MM.1S (cell line): ENCODE results near the gene POLL.

Source experiments
- DNase-seq: peaks from one replicate; pipeline ENCODE4 v3.0.0-alpha.2; 2015
- H2AFZ ChIP-seq: fragments of 300-600 bp; sonication (generic); 2 replicates; pipeline ENCODE4 v1.6.0; 2016; ENCODE audit warnings: antibody characterized with exemption, low read length
- H3F3A ChIP-seq: fragments of 300-600 bp; sonication (generic); 2 replicates; pipeline ENCODE4 v1.6.1; 2016; ENCODE audit warnings: mild to moderate bottlenecking, antibody characterized with exemption, low read length, moderate library complexity, mixed read lengths; ENCODE audit not compliant: insufficient read depth
- H3K27ac ChIP-seq: fragments of 300-600 bp; sonication (generic); 2 replicates; pipeline ENCODE4 v1.5.1; 2016; ENCODE audit warnings: mild to moderate bottlenecking, low read length
- H3K27me3 ChIP-seq: fragments of 300-600 bp; sonication (generic); replicated peaks from 2 replicates; pipeline ENCODE4 v1.6.0; 2016; ENCODE audit warnings: low read length; ENCODE audit not compliant: insufficient read depth
- H3K36me3 ChIP-seq: fragments of 300-600 bp; sonication (generic); replicated peaks from 2 replicates; pipeline ENCODE4 v1.6.1; 2016; ENCODE audit warnings: mild to moderate bottlenecking, low read length, mixed read lengths; ENCODE audit not compliant: insufficient read depth
- H3K4me1 ChIP-seq: fragments of 300-600 bp; sonication (generic); 2 replicates; pipeline ENCODE4 v1.6.1; 2016; ENCODE audit warnings: low read length, mixed read lengths
- H3K4me2 ChIP-seq: fragments of 300-600 bp; sonication (generic); 2 replicates; pipeline ENCODE4 v1.6.0; 2016; ENCODE audit warnings: low read depth, low read length
- H3K4me3 ChIP-seq: fragments of 300-600 bp; sonication (generic); 2 replicates; pipeline ENCODE4 v1.5.1; 2016; ENCODE audit warnings: low read length, mixed read lengths
- H3K79me2 ChIP-seq: fragments of 300-600 bp; sonication (generic); 2 replicates; pipeline ENCODE4 v1.6.1; 2016; ENCODE audit warnings: mixed run types, low read length, mixed read lengths
- H3K9ac ChIP-seq: fragments of 300-600 bp; sonication (generic); 2 replicates; pipeline ENCODE4 v1.6.1; 2016; ENCODE audit warnings: low read length, mixed read lengths
- H3K9me2 ChIP-seq: fragments of 300-600 bp; sonication (generic); replicated peaks from 2 replicates; pipeline ENCODE4 v1.6.1; 2016; ENCODE audit warnings: mild to moderate bottlenecking, low read length, mixed read lengths; ENCODE audit not compliant: insufficient read depth
- H3K9me3 ChIP-seq: fragments of 300-600 bp; sonication (generic); replicated peaks from 2 replicates; pipeline ENCODE4 v1.6.1; 2016; ENCODE audit warnings: mild to moderate bottlenecking, low read length, mixed read lengths; ENCODE audit not compliant: insufficient read depth
- H4K20me1 ChIP-seq: fragments of 300-600 bp; sonication (generic); 2 replicates; pipeline ENCODE4 v1.6.1; 2016; ENCODE audit warnings: mild to moderate bottlenecking, low read length, moderate library complexity, mixed read lengths; ENCODE audit not compliant: insufficient read depth
- EZH2 ChIP-seq: fragments of 300-600 bp; sonication (generic); optimal IDR thresholded peaks from 2 replicates; pipeline ENCODE3; 2017; ENCODE audit warnings: low read depth, mild to moderate bottlenecking, antibody characterized with exemption, low read length, mixed read lengths
- EZH2phosphoT487 ChIP-seq: fragments of 300-600 bp; sonication (generic); IDR thresholded peaks from 2 replicates; pipeline ENCODE4 v1.6.1; 2018; ENCODE audit warnings: antibody characterized with exemption, low read length
- TF ChIP-seq, protein P1 (sequence below): fragments of 300-600 bp; sonication (generic); IDR thresholded peaks from 2 replicates; pipeline ENCODE4 v1.5.1; 2016; ENCODE audit warnings: antibody characterized with exemption, low read length, mixed read lengths

Gene POLL

DNA sequence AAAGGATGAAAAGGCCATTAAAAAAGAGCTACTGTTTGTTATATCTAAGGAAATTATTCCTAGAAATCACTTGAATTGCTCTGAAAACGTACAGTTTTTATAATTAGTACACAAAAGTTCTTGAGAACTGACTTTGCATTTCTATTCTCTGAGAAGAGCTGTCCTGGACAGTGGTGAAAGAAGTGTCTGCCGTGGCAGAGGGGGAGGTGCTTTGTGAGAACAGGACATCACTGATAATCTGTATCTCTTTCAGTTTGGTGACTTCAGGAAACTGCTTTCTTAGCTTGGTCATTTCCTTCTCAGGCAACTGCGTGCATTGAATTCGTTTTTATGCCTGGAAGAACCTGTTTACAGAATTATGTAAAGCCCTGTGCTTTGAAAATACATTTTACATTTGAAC lies 52.1 kb downstream of the POLL start:
- Histone ChIP-seq H3K27me3 (no peaks in the 10 kb centered on the region), H3F3A (peaks cover 17% of the 10 kb centered on the region), H3K79me2 (no peaks in the 10 kb centered on the region), H3K36me3 (0 out of 2 replicates have a peak, but pooled peaks cover 2% of the 10 kb centered on the region), H2AFZ (peak overlapping the region; percentile 37), H3K9me2 (no peaks in the 10 kb centered on the region), H3K9ac (peak overlapping the region; percentile 43), H3K4me3 (peak overlapping the region; percentile 28; the same call in 1 of the 2 replicates), H3K4me1 (peaks cover 26% of the 10 kb centered on the region), H4K20me1 (no peaks in the 10 kb centered on the region), H3K27ac (peak overlapping the region; percentile 82), H3K4me2 (peak overlapping the region; percentile 66), H3K9me3 (no peaks in the 10 kb centered on the region)
- TF ChIP-seq EZH2 (no peak), EZH2phosphoT487 (no peak)
- TF ChIP-seq, protein P1, sequence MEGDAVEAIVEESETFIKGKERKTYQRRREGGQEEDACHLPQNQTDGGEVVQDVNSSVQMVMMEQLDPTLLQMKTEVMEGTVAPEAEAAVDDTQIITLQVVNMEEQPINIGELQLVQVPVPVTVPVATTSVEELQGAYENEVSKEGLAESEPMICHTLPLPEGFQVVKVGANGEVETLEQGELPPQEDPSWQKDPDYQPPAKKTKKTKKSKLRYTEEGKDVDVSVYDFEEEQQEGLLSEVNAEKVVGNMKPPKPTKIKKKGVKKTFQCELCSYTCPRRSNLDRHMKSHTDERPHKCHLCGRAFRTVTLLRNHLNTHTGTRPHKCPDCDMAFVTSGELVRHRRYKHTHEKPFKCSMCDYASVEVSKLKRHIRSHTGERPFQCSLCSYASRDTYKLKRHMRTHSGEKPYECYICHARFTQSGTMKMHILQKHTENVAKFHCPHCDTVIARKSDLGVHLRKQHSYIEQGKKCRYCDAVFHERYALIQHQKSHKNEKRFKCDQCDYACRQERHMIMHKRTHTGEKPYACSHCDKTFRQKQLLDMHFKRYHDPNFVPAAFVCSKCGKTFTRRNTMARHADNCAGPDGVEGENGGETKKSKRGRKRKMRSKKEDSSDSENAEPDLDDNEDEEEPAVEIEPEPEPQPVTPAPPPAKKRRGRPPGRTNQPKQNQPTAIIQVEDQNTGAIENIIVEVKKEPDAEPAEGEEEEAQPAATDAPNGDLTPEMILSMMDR = no peak
- DNase-seq = peak; percentile 91

DNA sequence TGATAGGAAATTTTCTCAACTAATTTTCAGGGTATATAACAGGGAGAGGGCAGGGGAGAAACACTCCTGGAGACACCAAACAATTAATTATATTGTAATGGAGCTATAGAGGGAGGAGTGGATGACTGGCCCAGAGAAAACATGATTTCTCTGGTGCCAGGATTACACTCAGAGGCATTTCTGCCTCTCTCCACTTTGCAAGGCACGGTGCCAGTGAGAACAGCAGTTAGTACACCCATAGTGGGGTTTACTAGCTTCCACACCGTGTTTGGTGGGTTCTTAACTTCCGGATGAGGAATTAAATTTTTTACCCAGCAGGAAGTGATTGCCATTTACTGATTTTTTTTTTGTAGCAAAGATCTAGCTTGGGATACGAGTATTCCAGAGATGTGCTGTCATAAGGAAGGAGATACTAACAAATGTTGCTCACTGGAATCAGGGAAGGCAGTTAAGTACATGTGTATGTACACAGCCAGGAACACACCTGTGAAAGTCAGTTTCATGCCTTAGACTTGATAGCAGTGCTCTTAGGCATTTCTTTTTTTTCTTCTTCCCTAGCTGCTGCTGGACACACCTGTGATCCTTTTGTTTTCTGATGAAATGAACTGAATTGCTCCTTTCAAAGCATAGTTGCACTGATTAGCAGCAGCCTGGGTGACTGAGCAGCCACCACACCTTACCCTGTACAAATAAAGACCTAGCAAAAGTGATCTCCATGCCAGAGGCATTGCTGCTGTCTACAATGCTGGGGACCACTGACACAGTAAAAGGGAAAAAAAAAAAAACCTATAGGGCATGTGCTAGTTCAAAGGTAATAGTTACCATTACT lies 58.1 kb downstream of the POLL start:
- Histone ChIP-seq H2AFZ (no peak overlapping the region), H3K9me2 (no peaks in the 10 kb centered on the region), H3K36me3 (no peaks in the 10 kb centered on the region), H3K4me2 (no peak overlapping the region), H4K20me1 (no peaks in the 10 kb centered on the region), H3K4me1 (peaks cover 24% of the 10 kb centered on the region), H3K79me2 (no peaks in the 10 kb centered on the region), H3K4me3 (no peak overlapping the region), H3K27me3 (no peaks in the 10 kb centered on the region), H3K9ac (no peak overlapping the region), H3F3A (0 out of 2 replicates have a peak, but pooled peaks cover under 1% of the 10 kb centered on the region), H3K9me3 (no peaks in the 10 kb centered on the region), H3K27ac (peak overlapping the region; percentile 14; the same call in 1 of the 2 replicates)
- peak; percentile 28 for DNase-seq
- TF ChIP-seq EZH2 (no peak), EZH2phosphoT487 (no peak)
- TF ChIP-seq, protein P1 = no peak

DNA sequence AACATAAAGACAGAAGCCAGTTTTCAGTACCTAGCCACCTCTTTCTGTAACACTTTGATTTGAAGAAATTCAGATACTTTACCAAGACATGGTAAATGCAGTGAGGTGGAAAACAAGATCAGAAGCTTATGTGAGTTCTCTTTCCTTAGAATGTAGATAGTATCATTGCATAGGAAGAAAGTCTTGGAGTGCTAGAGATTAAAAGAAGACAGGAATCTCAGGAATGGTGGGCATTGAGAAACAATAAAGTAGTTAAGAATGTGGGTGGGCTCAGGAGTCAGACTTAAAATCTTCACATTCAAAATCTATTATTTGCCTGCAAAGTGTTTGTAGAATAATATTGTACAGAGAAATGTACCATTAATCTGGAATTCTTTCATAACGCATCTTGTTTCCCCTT lies 58.9 kb downstream of the POLL start:
- no peaks in the 10 kb centered on the region for H3K9me2 ChIP-seq
- H3F3A ChIP-seq = no peaks in the 10 kb centered on the region
- TF ChIP-seq EZH2phosphoT487 (no peak), EZH2 (no peak)
- TF ChIP-seq, protein P1 = no peak
- no peaks in the 10 kb centered on the region for H4K20me1 ChIP-seq
- H3K36me3 ChIP-seq = no peaks in the 10 kb centered on the region
- H3K9ac ChIP-seq = no peak overlapping the region
- no peaks in the 10 kb centered on the region for H3K79me2 ChIP-seq
- H3K27ac ChIP-seq = no peak overlapping the region
- DNase-seq = no peak
- no peaks in the 10 kb centered on the region for H3K9me3 ChIP-seq
- no peak overlapping the region for H3K4me2 ChIP-seq
- no peak overlapping the region for H2AFZ ChIP-seq
- no peak overlapping the region for H3K4me3 ChIP-seq
- H3K27me3 ChIP-seq = no peaks in the 10 kb centered on the region
- H3K4me1 ChIP-seq = peaks cover 16% of the 10 kb centered on the region
